Astrocyte of the cerebellum (primary cell): Measurements from ENCODE around the gene LRRC25.
"Not testable (repeated sequence)": the region's sequence is repeated elsewhere in the genome, so short reads cannot be mapped to it uniquely, and the experiment has no call there.

Source experiments
- DNase-seq: peaks from one replicate; pipeline ENCODE4 v3.0.0-alpha.2; 2011; ENCODE audit warnings: low read depth
- H3K4me3 ChIP-seq: 2 replicates; pipeline ENCODE4 v1.5.1; 2011; ENCODE audit warnings: mild to moderate bottlenecking, low read depth, low read length, moderate library complexity
- in situ Hi-C: cut with HindIII; loops from 2 replicates; pipeline ENCODE4 v1.10.0; 2017; ENCODE audit warnings: low sequenced_read_pairs
- TF ChIP-seq, protein P1 (sequence below): IDR thresholded peaks from 2 replicates; pipeline ENCODE4 v1.5.1; 2012; ENCODE audit warnings: low read length, low read depth, moderate library complexity, mild to moderate bottlenecking; ENCODE audit errors: missing control alignments

LRRC25 gene

DNA sequence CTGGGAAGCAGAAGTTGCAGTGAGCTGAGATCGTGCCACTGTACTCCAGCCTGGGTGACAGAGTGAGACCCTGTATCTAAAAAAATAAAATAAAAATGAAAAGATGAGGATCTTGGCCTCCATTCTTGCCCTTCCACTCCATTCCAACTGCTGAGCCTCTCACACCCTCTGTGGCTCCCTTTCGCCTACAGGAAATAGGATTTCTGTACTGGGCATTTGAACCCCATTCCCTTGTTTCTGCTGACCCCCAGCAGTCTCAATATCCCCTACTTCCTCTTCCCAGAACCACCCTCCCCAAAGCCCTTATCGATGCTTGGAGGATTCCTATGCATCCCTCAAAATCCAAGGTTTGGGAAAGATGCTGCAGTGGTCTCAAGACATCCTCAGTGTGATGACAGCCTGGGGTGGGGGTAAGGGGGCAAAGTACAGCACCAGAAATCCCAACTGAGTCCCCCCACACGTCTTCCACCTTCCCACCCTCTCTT is 24.0 kb downstream of the LRRC25 start:
- no peak overlapping the region for H3K4me3 ChIP-seq
- in situ Hi-C loops: no loop called here
- DNase-seq: no peak
- TF ChIP-seq, protein P1, sequence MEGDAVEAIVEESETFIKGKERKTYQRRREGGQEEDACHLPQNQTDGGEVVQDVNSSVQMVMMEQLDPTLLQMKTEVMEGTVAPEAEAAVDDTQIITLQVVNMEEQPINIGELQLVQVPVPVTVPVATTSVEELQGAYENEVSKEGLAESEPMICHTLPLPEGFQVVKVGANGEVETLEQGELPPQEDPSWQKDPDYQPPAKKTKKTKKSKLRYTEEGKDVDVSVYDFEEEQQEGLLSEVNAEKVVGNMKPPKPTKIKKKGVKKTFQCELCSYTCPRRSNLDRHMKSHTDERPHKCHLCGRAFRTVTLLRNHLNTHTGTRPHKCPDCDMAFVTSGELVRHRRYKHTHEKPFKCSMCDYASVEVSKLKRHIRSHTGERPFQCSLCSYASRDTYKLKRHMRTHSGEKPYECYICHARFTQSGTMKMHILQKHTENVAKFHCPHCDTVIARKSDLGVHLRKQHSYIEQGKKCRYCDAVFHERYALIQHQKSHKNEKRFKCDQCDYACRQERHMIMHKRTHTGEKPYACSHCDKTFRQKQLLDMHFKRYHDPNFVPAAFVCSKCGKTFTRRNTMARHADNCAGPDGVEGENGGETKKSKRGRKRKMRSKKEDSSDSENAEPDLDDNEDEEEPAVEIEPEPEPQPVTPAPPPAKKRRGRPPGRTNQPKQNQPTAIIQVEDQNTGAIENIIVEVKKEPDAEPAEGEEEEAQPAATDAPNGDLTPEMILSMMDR: no peak

DNA sequence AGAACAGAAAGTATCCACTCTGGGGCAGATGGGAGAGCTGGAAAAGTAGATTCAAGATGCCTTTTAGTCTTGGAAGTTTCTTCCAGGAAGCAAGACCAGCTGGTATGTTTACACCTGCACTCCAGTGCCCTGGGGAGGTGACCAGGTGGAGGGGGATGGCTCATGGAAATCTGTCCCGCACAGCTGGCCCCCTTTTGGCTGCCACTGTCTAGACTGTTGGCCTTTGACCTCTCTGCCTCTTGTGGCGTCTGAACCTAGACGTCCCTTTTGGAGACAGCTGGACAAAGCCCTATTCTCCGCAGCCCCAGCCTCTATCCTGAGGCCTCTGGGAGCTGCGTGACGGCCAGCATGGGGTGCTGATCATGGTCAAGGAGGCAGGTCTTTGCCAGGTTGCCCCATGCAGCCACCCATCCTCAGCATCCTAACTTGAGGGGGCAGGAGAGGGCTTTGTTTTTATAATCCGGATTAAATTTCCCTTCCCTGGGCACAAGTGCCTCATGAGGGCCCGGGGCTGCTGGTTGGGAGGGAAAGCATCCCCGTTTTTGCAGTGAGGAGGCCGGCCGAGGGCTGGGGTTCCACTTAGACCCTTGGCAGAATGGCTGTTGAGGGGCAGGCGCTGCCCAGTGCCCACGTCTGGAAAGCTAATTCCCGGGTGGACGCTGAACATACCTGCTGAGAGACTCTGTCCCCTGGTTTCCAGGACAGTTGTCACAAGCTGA is 28.8 kb downstream of the LRRC25 start:
- TF ChIP-seq, protein P1: no peak
- in situ Hi-C loops: no loop called here
- no peak for DNase-seq
- H3K4me3 ChIP-seq: no peak overlapping the region

DNA sequence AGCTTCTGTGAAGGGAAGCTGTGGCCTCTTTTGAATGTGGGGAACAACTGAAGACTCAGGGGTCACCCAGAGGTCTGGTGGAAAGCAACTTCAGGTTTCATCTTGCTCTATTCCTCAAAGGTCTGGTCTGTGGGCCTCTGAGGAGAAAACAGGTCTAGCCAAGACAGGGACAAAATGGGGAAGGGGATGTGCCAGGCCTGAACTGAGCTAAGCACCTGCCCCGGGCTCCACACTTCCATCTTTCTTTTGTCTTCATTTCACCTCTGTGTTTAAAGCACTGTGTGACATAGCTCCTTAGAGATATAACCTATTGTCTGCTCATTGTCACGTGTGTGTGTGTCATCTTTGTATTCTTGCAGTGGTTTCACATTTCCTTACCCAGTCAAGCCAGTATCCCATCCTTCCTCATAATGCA is 31.4 kb downstream of the LRRC25 start:
- in situ Hi-C loops: no loop called here

DNA sequence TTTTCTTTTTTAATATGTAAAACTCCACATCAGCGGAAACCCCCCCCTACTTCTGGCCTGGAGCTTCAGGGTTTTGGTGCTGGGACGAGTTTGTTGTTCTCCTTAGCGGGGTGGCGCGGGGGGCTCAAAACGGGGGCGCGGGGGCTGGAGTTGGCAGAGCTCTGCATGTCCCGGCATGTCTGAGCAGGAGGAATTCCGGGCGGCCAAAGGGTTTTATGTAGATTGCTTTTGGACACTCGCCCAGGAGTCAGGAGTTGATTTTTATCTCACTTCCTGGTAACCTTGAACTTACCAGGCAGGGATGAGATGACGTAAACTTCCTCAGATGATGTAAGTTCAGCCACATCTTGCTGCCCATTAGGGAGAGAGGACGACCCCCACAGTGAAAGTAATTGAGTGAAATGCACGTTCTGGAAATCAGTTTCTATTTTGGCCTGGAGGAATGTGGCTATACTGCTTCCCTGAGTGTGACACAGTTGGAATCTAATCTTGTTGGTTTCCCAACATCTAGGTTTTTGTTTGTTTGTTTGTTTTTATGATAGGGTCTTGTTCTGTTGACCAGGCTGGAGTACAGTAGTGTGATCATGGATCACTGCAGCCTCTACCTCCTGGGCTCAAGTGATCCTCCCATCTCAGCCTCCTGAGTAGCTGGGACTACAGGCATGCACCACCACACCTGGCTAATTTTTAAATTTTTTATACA is 32.4 kb downstream of the LRRC25 start:
- in situ Hi-C loops: no loop called here
- no peak overlapping the region for H3K4me3 ChIP-seq
- DNase-seq: peak; percentile 99
- TF ChIP-seq, protein P1: no peak

More for the DNA sequence above, 31.4 kb downstream of the LRRC25 start:
- TF ChIP-seq, protein P1: no peak
- no peak for DNase-seq
- H3K4me3 ChIP-seq: no peak overlapping the region

DNA sequence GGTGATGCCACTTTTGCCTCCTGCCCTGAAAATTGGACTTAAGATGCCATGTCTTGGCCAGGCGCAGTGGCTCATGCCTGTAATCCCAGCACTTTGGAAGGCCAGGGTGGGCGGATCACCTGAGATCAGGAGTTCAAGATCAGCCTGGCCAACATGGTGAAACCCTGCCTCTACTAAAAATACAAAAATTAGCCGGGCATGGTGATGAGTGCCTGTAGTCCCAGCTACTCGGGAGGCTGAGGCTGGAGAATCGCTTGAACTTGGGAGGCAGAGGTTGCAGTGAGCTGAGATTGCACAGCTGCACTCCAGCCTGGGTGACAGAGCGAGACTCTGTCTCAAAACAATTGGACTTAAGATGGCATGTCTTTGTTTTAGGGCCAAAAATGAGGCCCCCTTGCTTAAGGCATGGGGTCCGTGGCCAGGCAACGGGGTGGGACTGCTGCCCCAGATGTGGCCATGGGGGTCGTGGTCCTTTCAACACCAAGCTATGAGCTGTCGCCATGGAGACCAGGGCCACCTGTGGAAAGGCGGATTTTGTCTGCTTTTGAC is 33.1 kb downstream of the LRRC25 start:
- H3K4me3 ChIP-seq, DNase-seq, in situ Hi-C loops: not testable (repeated sequence)

DNA sequence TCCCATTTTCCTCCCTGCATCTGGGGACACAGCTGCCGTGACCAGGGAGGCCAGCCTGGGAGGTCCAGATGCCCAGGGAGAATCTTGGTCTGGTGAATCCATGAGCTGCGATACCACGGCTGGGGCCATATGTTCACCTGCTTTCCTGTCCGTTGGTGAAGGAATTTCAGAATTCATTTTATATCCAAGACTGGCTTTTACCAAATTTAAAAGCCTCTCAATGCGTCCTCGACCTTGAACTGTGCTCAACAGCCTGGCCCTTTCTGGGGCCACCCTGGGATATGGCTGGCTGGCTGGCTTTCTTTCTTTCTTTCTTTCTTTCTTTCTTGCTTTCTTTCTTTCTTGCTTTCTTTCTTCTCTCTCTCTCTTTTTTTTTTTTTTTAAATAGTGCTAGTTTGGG is 33.6 kb downstream of the LRRC25 start:
- no peak for DNase-seq
- in situ Hi-C loops: no loop called here
- TF ChIP-seq, protein P1: no peak
- no peak overlapping the region for H3K4me3 ChIP-seq
